ENCODE measurements around the gene SLC51B.

The SLC51B gene

DNA sequence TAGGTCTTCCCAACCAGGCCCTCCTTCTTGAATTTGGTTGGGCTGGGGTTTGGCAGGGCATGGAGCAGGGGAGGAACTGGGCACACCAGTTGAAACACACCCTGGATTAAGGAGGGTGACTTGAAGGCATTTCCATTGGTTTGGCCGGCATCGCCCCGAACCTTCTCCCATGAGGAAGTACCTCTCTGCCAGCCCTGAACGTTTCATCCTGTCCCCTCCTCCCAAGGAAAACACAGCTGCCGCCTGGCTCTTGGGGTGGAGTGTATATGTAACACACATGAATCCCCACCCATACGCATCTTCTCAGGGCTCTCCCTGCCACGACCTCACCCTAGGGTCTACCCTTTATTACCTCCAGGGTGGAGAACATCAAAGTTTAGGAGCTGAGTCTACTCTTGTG is 55.3 kb downstream of the SLC51B start:
- DNase-seq (ENCODE audit: low spot score): no peak

DNA sequence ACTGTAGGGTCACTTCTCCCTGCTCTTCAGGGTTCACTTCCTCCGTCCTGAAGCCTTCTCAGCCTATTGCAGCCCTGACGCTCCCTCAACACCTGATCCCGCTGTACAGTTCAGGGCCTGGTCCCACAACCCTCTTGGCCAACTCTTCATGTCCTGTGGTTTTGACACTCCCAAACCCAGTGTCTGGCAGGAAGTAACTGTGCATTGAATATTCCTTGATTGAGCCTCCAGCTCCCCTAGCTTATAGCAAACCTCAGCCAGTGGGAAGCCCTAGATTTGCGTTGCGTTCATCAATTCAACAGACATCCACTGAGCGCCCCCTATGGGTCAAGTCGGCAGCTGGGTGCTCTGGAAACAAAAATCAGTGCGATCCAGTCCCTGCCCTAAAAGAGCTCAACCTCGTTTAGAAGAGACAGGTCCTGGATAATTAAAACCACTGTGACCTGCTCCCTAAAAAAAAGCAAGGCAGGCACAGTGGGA is 56.3 kb downstream of the SLC51B start:
- peak; percentile 86 for DNase-seq (ENCODE audit: low spot score)

DNA sequence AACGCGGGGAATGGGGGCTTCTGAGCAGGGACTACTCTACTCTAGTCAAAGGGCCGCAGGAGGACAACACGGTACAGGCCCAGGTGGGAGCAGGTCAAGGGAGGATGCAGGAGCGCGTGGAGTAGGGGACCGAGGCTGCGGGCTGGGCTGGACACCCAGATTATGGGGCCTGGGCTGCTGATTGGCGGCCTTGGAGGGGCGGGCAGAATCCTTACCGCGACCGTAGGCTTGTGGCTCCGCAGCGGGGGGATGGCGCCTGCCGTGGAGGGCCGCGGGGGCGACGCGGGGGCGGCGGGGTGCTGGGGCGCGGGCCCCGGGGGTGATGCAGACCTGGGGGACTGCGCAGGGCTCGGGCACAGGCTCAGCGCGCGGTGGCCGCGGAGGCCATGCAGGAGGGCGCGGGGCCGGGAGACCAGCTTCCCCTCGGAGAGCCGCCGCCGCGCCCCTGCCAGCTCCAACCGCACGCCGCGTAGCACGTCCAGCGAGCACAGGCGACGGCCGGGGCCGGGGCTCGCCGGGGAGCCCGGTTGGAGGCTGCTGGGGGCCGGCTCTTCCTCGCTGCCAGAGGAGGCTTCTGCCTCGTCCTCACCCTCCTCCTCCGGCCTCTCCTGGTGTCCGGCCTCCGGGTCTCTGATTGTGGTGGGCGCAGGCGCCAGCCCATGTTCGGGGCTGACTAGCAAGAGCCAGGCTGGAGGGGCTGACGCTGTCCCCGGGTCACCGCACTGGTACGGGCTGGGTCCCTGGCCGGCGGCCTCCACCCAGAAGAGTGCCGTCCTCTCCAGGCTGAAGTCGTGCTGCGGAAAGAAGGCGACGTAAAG is 56.9 kb downstream of the SLC51B start:
- no peak for DNase-seq (ENCODE audit: low spot score)

DNA sequence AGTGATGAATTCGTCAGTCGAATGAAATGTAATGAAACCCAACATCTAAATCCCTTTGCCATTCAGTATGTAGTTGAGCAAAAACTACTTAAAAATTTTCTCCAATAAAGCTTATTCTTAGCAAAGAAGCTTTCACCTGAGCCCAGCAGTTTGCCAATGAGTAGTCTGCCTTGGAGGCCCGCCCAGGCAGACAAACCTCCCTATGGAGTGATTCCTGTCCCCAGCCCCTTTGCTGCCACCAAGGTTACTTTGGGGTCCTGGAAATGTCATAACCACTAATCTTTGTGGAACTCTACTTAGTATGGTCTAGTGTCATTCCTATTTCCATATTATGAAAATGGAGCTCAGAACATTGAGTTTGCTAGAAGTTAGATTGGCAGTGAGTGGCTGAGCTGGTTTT is 57.7 kb downstream of the SLC51B start:
- no peak for DNase-seq (ENCODE audit: low spot score)
